ENCODE results near the gene TSPAN18. TPM values are rescaled to one million over a fixed set of nuclear protein-coding genes. Genes with fewer than 3 reads are reported as not detected.

TSPAN18 gene
- total RNA-seq, 4 donors from 2014 or later = 6.7 to 13.1 (median 7.9) TPM

DNA sequence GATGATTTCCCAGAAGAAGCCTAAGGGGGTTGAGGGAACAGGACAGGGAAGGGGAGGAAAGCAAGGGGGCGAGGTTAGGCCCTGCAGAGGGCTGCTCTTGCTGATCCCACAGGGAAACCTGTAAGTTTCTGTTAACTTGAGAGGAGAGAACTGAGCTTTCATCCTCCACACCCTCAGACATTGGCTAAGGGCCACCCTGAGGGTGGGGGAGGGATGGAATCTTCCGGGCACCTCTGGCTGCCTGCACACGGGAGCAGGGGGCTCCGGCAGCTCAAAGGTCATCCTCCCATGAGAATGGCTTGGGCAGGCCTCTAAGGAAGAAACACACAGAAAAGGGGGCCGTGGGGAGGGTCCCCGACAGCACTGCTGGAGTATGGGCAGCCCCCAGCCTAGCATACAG lies 108.1 kb downstream of the TSPAN18 start:
- Histone ChIP-seq H3K4me3 (no peak overlapping the region), H3K9me3 (no peaks in the 10 kb centered on the region), H3K36me3 (no peaks in the 10 kb centered on the region), H3K27ac (peak overlapping the region in 2 of 4 donors; percentile 13 to 20), H3K27me3 (no peaks in the 10 kb centered on the region), H3K4me1 (peaks cover 0 to 21% (median 9%) of the 10 kb centered on the region in 4 donors)
- WGBS, 2 donors = 49 to 58% methylated on average over 6 of the region's 6 CpGs
- DNase-seq (ENCODE audit: low spot score in 2 of 2) = no peak
- TF ChIP-seq, protein P1, sequence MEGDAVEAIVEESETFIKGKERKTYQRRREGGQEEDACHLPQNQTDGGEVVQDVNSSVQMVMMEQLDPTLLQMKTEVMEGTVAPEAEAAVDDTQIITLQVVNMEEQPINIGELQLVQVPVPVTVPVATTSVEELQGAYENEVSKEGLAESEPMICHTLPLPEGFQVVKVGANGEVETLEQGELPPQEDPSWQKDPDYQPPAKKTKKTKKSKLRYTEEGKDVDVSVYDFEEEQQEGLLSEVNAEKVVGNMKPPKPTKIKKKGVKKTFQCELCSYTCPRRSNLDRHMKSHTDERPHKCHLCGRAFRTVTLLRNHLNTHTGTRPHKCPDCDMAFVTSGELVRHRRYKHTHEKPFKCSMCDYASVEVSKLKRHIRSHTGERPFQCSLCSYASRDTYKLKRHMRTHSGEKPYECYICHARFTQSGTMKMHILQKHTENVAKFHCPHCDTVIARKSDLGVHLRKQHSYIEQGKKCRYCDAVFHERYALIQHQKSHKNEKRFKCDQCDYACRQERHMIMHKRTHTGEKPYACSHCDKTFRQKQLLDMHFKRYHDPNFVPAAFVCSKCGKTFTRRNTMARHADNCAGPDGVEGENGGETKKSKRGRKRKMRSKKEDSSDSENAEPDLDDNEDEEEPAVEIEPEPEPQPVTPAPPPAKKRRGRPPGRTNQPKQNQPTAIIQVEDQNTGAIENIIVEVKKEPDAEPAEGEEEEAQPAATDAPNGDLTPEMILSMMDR (IDR thresholded peaks at IDR 0.05) = no peak
- TF ChIP-seq EP300 (IDR thresholded peaks at IDR 0.05) = no peak

DNA sequence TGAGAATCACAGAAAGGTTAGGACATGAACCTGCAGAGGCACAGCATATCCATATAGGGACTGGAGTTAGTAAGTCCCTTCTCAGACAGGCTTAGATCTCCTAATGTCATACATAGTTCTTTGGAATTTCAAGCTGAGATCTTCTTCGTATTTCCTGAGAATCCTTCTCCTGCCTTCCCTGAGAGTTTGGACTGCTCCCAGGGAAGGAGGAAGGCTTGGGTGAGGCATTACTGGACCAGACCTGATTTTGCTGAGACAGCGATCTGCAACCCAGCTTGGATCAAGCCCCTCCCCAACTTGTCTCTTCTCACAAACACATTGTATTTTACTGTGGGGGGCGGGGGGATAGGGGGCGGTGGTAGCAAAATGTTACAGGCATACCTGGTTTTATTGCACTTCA lies 108.5 kb downstream of the TSPAN18 start:
- Histone ChIP-seq H3K4me1 (peaks cover 0 to 21% (median 9%) of the 10 kb centered on the region in 4 donors), H3K36me3 (no peaks in the 10 kb centered on the region), H3K27me3 (no peaks in the 10 kb centered on the region), H3K27ac (no peak overlapping the region), H3K9me3 (no peaks in the 10 kb centered on the region), H3K4me3 (no peak overlapping the region)
- no peak for TF ChIP-seq POLR2A (IDR thresholded peaks at IDR 0.05)
- TF ChIP-seq EP300 (IDR thresholded peaks at IDR 0.05) = no peak
- TF ChIP-seq, protein P1 (IDR thresholded peaks at IDR 0.05) = no peak
- 49 to 56% methylated on average over 4 of the region's 4 CpGs for WGBS, 2 donors
- no peak for DNase-seq (ENCODE audit: low spot score in 2 of 2)

DNA sequence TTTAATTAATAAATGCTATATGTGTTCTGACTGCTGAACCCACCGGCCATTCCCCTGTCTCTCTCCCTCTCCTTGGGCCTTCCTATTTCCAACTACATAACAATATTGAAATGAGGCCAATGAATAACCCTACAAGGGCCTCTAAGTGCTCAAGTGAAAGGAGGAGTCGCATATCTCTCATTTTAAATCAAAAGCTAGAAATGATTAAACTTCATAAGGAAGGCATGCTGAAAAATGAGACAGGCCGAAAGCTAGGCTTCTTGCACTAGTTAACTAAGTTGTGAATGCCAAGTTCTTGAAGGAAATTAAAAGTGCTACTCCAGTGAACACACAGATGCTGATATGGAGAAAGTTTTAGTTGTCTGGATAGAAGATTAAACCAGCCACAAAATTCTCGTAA lies 109.2 kb downstream of the TSPAN18 start:
- Histone ChIP-seq H3K36me3 (no peaks in the 10 kb centered on the region), H3K4me3 (no peak overlapping the region), H3K27ac (no peak overlapping the region), H3K4me1 (peaks cover 0 to 21% (median 9%) of the 10 kb centered on the region in 4 donors), H3K27me3 (no peaks in the 10 kb centered on the region), H3K9me3 (no peaks in the 10 kb centered on the region)
- TF ChIP-seq, protein P1 (IDR thresholded peaks at IDR 0.05) = no peak
- TF ChIP-seq EP300 (IDR thresholded peaks at IDR 0.05) (no peak), POLR2A (IDR thresholded peaks at IDR 0.05) (no peak)
- no peak for DNase-seq (ENCODE audit: low spot score in 2 of 2)
- 45 to 56% methylated on average over 4 of the region's 4 CpGs for WGBS, 2 donors

DNA sequence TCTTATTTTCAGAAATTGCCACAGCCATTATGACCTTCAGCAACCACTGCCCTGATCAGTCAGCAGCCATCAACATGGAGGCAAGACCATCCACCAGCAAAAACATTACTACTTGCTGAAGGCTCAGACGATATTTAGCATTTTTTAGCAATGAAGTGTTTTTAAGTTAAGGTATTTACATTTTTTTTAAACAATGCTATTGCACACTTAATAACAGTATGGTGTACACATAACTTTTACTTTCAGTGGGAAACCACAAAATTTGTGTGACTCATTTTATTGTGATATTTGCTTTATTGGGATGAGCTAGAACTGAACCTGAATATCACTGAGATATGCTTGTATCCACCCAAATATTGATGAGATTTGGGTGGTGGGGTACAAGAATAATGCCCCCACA lies 110.9 kb downstream of the TSPAN18 start:
- TF ChIP-seq POLR2A (IDR thresholded peaks at IDR 0.05) (no peak), EP300 (IDR thresholded peaks at IDR 0.05) (no peak)
- TF ChIP-seq, protein P1 (IDR thresholded peaks at IDR 0.05) = no peak
- Histone ChIP-seq H3K9me3 (no peaks in the 10 kb centered on the region), H3K27me3 (no peaks in the 10 kb centered on the region), H3K4me3 (no peak overlapping the region), H3K4me1 (peaks cover 0 to 21% (median 9%) of the 10 kb centered on the region in 4 donors), H3K36me3 (no peaks in the 10 kb centered on the region), H3K27ac (no peak overlapping the region)
- WGBS, 2 donors = 73 to 87% methylated on average over 1 of the region's 1 CpG
- DNase-seq (ENCODE audit: low spot score in 2 of 2) = no peak

DNA sequence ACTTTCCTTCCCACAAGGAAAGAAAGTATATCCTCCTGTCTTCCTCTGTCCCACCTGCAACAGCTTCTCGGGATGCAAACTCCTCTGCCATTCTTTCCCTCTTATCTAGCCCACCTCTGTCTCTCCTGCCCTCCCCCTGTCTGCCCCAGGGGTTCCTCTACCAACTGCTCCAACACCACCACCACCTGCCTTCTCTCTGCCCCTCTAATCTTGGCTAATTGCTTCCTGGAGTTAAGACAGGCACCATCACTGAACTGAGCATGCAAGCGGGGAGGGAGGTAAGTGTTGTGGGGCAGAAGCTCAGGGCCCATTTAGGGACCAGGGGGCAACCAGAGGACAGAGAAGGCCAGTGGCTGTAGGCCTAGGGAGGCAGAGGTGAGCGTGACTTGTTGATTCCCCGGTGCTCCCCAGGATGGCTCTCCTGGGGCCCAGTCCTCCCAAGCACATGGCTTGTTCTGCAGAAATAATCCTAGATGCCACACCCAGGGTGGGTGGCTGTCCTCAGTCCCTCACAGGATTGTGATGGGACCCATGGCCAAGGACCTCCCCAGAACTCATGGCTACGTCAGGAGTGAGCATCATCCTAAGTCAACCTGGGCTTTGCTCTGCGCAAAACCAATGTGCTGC lies 112.8 kb downstream of the TSPAN18 start:
- Histone ChIP-seq H3K36me3 (no peaks in the 10 kb centered on the region), H3K4me3 (no peak overlapping the region), H3K27ac (no peak overlapping the region), H3K9me3 (peaks cover 0 to 6% (median 0%) of the 10 kb centered on the region in 4 donors), H3K4me1 (peaks cover 0 to 8% (median 4%) of the 10 kb centered on the region in 4 donors), H3K27me3 (no peaks in the 10 kb centered on the region)
- WGBS, 2 donors = 75 to 83% methylated on average over 6 of the region's 6 CpGs
- no peak for DNase-seq (ENCODE audit: low spot score in 2 of 2)
- TF ChIP-seq EP300 (IDR thresholded peaks at IDR 0.05) = no peak

Measured in tibial nerve (tissue), 4 donors.